ENCODE data around the gene NOS1.
A peak's percentile ranks its signal among the peaks of the same experiment; 100 is the strongest.

GRCh38 chr12:117190210-117190781 is 171.1 kb downstream of the NOS1 start, which contains the start of gene FBXO21:
- TF ChIP-seq CTCF (IDR thresholded peaks at IDR 0.05) (peak in 2 of 4 experiments; percentile 20 to 24), POLR2AphosphoS5 (IDR thresholded peaks at IDR 0.05) (peak; percentile 76)
